KG1 (cell line): Measurements from ENCODE around the gene RAB11B.
"Not testable (repeated sequence)": the region's sequence is repeated elsewhere in the genome, so short reads cannot be mapped to it uniquely, and the experiment has no call there.

Experiments
- DNase-seq: peaks from one replicate; lab custom pipeline; 2025; lab: John Stamatoyannopoulos, UW

The RAB11B gene

GRCh38 chr19:8370176-8371010, 19.8 kb upstream of the RAB11B start:
- no peak for DNase-seq

- DNase-seq: no peak
These were observed 19.0 kb upstream of the RAB11B start for GRCh38 chr19:8371011-8371804.

DNA sequence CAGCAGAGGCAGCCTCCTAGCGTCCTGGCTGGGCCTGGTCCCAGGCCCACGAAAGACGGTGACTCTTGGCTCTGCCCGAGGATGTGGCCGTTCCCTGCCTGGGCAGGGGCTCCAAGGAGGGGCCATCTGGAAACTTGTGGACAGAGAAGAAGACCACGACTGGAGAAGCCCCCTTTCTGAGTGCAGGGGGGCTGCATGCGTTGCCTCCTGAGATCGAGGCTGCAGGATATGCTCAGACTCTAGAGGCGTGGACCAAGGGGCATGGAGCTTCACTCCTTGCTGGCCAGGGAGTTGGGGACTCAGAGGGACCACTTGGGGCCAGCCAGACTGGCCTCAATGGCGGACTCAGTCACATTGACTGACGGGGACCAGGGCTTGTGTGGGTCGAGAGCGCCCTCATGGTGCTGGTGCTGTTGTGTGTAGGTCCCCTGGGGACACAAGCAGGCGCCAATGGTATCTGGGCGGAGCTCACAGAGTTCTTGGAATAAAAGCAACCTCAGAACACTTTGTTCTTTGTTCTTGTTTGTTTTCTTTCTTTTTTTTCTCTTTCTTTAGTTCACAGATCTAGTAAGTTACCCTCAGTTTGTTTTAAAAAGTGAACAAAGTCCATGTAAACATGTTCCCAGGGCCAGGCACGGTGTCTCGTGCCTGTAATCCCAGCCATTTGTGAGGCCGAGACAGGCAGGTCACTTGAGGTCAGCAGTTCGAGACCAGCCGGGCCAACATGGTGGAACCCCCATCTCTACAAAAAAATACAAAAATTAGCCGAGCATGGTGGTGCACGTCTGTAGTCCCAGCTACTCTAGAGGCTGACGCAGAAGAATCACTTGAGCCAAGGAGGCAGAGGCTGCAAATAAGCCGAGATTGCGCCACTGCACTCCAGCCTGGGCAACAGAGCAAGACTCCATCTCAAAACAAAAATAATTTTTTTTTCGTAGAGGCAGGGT, 16.0 kb upstream of the RAB11B start:
- no peak for DNase-seq

GRCh38 chr19:8375766-8376165, 14.4 kb upstream of the RAB11B start:
- not testable (repeated sequence) for DNase-seq

GRCh38 chr19:8376373-8376974, 13.7 kb upstream of the RAB11B start:
- DNase-seq: not testable (repeated sequence)

DNA sequence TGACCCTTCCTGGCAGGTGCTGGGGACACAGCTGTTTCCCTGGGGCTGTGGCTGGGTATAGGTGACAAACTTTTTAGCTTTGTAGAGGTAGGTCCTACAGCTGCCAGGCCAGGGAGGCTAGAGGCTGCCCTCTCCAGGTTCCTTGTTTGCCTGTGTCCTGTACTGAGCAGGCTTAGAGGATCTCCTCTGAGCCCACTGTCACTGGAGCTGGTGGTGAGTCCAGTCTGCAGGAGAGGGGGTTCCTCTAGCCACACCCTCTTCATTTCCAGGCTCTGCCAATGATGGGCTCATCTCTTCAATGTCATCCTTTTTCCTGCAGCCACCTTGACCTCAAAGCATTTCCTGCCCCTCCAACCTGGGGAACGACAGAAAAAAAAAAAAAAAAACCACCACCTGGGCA, 12.6 kb upstream of the RAB11B start:
- no peak for DNase-seq

GRCh38 chr19:8379156-8379891, 10.8 kb upstream of the RAB11B start:
- not testable (repeated sequence) for DNase-seq

GRCh38 chr19:8384569-8384968, 5.6 kb upstream of the RAB11B start:
- DNase-seq: not testable (repeated sequence)

GRCh38 chr19:8385103-8385502, 5.1 kb upstream of the RAB11B start:
- not testable (repeated sequence) for DNase-seq

DNA sequence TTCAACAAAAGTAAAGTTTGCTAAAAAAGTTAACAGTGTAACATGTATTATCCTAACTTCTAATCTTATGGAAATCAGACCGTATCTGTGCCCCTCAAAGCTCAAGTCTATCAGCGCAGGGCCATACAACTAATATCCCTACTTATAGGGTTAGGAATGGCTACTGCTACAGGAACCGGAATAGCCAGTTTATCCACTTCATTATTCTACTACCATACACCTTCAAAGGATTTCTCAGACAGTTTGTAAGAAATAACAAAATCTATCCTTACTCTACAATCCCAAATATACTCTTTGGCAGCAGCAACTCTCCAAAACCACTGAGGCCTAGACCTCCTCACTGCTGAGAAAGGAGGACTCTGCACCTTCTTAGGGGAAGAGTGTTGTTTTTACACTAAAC, 4.6 kb upstream of the RAB11B start:
- not testable (repeated sequence) for DNase-seq

- not testable (repeated sequence) for DNase-seq
These were observed 3.7 kb upstream of the RAB11B start for GRCh38 chr19:8386419-8386818.

- DNase-seq: no peak
These were observed 3.2 kb upstream of the RAB11B start for GRCh38 chr19:8386990-8387389.

DNA sequence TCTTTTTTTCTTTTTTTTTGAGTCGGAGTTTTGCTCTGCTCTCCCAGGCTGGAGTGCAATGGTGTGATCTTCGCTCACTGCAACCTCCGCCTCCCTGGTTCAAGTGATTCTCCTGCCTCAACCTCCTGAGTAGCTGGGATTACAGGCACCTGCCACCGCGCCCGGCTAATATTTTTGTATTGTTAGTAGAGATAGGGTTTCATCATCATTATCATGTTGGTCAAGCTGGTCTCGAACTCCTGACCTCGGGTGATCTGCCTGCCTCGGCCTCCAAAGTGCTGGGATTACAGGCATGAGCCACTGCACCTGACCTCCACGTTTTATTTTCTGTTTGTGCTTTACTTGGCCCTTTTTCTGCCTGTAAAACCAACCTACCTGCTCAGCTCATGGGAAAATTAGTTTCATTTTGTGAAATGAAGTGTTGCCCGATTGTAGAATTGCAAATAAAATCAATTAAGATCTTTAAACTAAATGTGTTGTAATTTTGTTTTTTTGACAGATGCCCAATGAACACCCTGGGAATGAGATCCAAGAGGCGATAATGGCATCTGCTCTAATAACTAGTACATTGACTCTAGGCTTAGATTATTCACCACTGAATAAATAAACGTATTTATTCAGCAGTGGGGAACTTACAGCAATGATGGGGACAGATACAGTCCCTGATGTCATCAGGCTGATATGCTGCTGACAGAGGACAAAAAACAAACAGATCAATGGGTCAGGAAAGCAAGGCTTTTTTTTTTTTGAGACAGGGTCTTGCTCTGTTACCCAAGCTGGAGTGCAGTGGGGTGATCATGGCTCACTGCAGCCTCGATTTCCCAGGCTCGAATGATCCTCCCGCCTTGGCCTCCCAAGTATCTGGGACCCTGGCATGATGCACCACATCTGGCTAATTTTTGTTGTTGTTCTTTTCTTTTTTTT, 2.2 kb upstream of the RAB11B start:
- DNase-seq: no peak

DNA sequence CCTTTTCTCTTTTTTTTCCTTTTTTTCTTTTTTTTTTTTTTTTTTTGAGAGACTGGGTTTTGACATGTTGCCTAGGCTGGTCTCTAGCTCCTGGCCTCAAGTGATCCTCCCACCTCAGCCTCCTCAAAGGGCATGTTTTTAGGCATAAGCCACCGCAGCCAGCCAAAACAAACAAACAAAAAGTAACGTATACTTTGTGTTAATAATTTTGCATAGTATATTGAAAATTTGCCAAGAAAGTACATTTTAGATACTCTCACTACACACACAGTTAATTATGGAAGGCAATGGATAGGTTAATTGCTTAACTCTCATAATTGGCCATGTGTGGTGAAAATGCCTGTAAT, 1.6 kb upstream of the RAB11B start:
- DNase-seq: no peak

- DNase-seq: peak; percentile 76
These were observed 439 bp downstream of the RAB11B start for GRCh38 chr19:8390617-8390981.

GRCh38 chr19:8391198-8392016, 1.2 kb downstream of the RAB11B start:
- no peak for DNase-seq

DNA sequence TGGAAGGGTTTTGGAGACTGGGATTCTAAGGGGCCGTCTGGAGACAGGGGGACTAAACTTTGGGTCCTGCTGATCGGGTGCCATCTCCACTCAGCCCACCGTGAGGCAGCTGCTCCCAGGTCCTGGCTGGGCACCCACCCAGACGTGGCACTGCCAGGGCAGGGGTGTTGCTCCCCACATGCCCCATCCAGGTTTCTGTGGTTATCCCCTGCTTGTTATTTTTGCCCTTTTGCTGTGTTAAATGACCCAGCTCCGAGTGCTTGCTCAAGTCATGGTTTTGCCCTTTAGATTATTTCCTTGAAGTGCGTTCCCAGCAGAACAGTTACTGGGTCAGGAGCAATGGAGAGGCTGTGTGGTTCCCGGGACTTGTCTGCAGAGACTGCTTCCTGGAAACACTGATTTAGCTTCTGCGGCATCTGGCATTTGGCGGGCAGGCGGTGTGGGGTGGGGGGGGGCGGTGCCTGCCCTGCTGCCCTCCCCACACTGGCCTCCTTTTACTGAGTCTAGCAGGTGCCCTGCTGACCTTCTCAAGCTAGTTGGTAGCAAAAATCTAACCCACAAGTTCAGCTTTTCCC, 1.9 kb downstream of the RAB11B start:
- DNase-seq: no peak

DNA sequence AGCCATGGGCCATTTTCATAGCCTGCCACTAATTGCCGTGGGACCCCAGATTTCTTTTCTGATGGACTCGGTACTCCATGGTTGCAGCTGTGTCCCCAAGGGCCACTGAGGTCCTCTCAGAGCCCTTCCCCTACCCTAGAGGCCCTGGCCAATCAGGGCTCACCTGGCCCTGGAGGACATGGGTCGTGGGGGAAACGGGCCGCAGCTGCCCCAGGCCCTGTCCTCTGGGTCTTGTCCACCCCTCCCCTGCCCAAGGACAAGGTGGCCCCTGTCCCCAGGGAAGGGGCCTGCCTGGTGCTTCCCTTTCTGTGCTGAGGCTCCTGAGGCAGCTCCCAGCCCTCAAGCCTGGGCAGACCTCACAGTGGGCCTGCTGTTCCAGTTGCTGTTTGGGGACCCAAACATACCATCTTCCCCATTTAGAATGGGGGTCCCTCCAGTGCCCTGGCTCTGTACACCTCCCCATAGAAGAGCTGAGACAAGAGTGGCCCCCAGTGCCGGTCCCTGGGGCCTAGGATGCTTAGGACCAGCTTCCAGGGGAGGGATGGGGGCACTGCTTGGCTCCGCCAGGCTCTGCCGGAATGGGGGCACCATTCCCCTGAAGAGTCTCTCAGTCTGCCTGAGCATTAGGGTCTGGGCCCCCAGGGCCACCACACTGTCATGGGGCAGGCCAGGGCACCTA, 3.2 kb downstream of the RAB11B start:
- DNase-seq: no peak
